Stimulated activated effector memory CD8-positive, alpha-beta T cell treated with anti-CD3 and anti-CD28 coated beads, Interleukin-12 subunit alpha, Interleukin-12 subunit beta, amount 100 ng/mL, for 72 hours (primary cell): ENCODE data around the gene GALNT18.

Source experiments
- ATAC-seq: fragments of 150-1000 bp; cut with Tn5 transposase; 2 replicates; pipeline ENCODE4 v1.10.0; 2021
- DNase-seq, 2 donors: peaks; one replicate each; pipeline ENCODE4 v3.0.0; 2021 to 2022; ENCODE audit warnings: low spot score in 2 of 2
- H3K27ac Mint-ChIP-seq: one replicate; pipeline ENCODE4 v1.8.0; 2022; ENCODE audit warnings: mild to moderate bottlenecking, mixed read lengths
- H3K36me3 Mint-ChIP-seq: one replicate; pipeline ENCODE4 v1.8.0; 2022; ENCODE audit warnings: mild to moderate bottlenecking, mixed read lengths
- H3K4me1 Mint-ChIP-seq: one replicate; pipeline ENCODE4 v1.8.0; 2022; ENCODE audit warnings: mixed read lengths
- H3K4me3 Mint-ChIP-seq: one replicate; pipeline ENCODE4 v1.8.0; 2022; ENCODE audit warnings: mild to moderate bottlenecking, mixed read lengths
- H3K9me3 Mint-ChIP-seq: one replicate; pipeline ENCODE4 v1.8.0; 2022; ENCODE audit warnings: mixed read lengths

GALNT18 gene

DNA sequence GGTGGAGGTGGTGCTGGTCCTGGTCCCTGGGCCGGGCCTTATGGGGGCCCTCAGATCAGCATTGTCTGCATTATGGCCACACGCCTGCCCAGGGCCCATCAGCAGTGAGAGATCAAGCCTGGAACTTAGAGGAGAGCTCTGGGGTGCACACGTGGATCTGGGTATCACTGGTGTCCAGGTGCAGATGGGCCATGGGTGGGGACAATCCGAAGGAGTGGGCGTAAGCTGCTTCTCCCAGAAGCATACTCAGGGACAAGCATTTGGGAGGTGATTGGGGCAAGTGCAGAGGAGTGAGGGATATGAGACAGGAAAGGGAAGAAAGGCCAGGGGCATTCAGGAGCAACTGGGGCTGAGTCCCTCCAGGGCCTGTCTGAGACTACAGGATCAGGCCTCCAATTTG lies 353.1 kb downstream of the GALNT18 start:
- no peak for ATAC-seq
- H3K36me3 Mint-ChIP-seq = no peaks in the 10 kb centered on the region
- no peaks in the 10 kb centered on the region for H3K9me3 Mint-ChIP-seq
- H3K4me1 Mint-ChIP-seq = no peaks in the 10 kb centered on the region
- H3K27ac Mint-ChIP-seq = no peak overlapping the region
- H3K4me3 Mint-ChIP-seq = no peak overlapping the region
- DNase-seq = no peak

DNA sequence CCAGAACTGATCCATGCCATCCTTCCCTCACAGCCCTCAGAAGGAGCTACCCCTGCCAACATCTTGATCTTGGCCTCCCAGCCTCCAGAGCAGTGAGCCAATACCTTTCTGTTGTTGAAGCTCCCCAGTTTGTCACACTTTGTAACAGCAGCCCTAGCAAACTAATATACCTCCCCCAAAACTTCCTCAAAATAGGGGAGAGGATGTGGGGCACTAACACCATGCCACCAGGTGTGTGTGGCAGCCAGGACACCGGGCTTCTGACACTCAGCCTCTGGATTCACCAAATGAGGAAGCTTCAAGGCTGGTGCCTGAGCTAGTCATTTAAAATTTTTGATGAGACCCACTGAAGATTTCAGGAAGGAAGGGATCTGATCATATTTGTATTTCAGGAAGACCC lies 353.7 kb downstream of the GALNT18 start:
- H3K9me3 Mint-ChIP-seq = no peaks in the 10 kb centered on the region
- H3K4me1 Mint-ChIP-seq = no peaks in the 10 kb centered on the region
- no peaks in the 10 kb centered on the region for H3K36me3 Mint-ChIP-seq
- no peak overlapping the region for H3K4me3 Mint-ChIP-seq
- no peak for DNase-seq
- H3K27ac Mint-ChIP-seq = no peak overlapping the region
- no peak for ATAC-seq

DNA sequence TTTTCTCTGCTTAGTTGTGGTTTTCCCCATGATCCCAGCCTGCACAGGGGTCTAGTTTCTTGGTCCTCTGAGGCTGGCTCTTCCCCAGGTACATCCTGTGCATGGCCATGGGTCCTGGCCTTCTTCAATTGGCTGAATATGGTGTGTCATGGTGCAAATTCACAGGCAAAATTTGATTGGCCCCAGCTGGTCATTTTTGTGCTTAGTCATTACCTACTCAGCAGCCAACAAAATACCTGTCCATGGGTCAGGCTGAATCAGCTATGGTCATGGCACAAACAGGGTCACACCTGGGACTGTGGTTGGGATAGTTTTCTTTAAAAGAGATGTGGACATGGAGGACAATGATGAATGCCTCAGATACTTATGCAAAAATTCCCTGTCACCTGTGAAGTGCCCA lies 354.5 kb downstream of the GALNT18 start:
- H3K27ac Mint-ChIP-seq = no peak overlapping the region
- no peak overlapping the region for H3K4me3 Mint-ChIP-seq
- DNase-seq (no peak), ATAC-seq (no peak)
- no peaks in the 10 kb centered on the region for H3K9me3 Mint-ChIP-seq
- H3K36me3 Mint-ChIP-seq = no peaks in the 10 kb centered on the region
- no peaks in the 10 kb centered on the region for H3K4me1 Mint-ChIP-seq

DNA sequence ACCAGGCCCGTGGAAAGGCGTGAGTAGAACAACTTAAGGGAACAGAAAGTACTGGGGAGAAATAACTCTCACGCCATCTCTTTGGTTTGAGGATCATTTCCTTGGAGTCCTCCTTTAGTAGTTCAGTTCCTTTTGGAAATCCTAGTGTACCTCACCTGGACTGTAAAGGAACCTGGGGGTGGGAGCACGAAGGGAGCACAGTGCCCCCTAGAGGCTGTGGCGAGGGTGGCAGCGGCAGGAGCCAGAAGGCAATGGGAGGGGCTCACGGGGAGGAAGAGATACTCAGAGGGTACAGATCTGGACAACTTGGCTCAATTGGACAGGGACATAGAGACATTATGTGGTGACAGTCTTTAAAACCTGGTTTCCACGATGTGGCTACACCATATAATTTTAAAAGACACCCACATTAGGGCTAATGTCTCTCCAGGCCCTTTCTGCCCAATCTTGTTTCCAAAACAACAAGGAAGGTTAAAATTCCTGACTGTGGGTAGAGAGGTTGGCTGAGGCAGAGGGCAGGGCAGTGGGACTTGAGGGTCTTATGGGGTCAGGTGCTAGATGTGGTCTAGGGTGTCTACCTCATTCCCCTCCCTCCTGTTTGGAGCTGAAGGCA lies 355.7 kb downstream of the GALNT18 start:
- no peaks in the 10 kb centered on the region for H3K36me3 Mint-ChIP-seq
- no peaks in the 10 kb centered on the region for H3K9me3 Mint-ChIP-seq
- ATAC-seq (peak; percentile 53), DNase-seq (peak; percentile 57 to 85)
- no peaks in the 10 kb centered on the region for H3K4me1 Mint-ChIP-seq
- no peak overlapping the region for H3K27ac Mint-ChIP-seq
- no peak overlapping the region for H3K4me3 Mint-ChIP-seq

DNA sequence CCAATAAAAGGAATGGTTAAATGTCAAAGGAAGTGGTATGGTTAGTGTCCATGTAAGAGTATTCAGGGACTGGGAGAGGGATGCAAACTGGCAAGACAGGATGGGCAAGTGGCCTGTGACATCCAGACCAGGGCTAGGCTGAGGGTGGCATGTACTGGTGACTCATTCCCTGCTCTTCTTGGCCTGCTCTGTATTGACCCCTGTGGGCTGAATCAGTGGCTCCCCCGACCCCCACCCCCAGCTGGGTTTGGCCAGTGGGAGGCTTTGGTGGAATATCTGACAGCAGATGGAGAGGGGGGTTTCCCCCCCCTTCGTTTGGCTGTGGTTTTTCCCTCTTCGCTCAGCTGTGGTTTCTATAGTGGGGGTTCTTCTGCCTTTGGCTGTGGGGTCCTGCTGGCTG lies 356.5 kb downstream of the GALNT18 start:
- Mint-ChIP-seq H3K4me1 (no peaks in the 10 kb centered on the region), H3K27ac (no peak overlapping the region), H3K36me3 (no peaks in the 10 kb centered on the region), H3K4me3 (no peak overlapping the region), H3K9me3 (no peaks in the 10 kb centered on the region)
- DNase-seq (no peak), ATAC-seq (no peak)

DNA sequence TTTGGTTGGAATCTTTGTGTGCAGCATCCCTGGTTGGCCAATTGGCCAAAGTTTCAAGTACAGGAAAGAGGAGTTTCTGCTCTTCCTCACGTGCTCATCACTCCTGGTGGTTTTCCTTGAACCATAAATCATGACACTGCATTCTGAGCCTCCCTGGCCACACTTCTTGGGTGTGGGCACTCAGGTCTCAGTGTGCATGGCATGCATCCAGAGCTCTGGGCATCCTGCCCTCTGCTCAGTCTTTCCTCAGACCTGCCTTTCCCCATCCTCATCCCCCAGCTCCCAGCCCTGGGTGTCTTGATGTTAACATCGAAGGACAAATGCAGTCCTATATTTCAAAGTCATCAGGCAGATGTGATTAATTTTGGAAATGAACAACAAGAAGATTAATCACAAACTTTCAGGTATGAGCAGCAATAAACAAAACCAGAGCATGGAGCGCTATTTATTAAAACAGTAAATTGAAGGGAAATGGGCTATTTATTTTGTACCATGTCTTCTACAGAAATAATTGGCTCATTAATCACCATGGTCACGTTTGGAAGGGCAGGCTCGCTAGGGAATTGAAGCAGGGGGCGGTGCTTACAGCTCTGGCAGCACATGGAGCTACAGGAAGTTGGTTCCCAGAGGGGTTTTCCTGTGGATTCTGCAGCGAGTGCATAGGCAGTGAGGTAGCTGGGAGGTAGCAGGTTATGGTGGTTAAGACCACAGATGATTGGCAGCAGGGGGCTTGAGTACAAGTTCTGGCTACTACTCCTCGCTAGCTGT lies 358.4 kb downstream of the GALNT18 start:
- no peak for ATAC-seq
- H3K36me3 Mint-ChIP-seq = no peaks in the 10 kb centered on the region
- DNase-seq = no peak
- H3K27ac Mint-ChIP-seq = no peak overlapping the region
- no peaks in the 10 kb centered on the region for H3K4me1 Mint-ChIP-seq
- H3K4me3 Mint-ChIP-seq = no peak overlapping the region
- H3K9me3 Mint-ChIP-seq = no peaks in the 10 kb centered on the region

DNA sequence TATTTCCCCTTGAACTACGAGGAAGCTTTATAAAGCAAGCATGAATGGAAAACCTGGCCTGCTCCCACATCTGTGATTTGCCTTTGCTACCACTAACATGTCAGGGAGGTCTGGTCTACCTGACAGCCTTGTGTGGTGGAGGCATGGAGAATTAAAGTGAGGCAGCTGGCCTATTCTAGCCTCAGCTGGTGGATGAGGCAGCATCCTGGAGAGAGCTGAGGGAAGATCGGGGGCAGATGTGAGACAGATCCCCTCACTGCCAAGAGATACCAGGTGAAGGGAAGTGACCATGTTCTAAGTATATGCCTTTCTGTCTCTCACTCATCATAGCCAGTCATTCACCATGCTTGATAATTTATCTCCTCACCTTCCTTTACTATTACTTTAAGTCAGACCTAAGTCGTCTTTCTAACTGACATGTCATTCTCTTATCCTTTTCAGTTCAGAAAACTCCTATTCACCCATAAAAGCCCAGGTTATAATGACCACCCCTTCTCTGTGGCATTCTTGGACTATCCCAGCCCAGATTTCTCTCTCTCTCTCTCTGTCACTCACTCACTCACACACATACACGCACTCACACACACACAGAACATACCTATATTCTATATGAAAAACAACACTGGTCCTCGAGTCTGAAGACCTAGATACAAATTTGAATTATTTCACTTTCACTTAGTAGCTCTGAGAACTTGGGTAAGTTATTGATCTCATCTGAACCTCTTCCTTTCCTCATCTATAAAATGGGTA lies 359.5 kb downstream of the GALNT18 start:
- DNase-seq = no peak
- H3K9me3 Mint-ChIP-seq = no peaks in the 10 kb centered on the region
- no peak for ATAC-seq
- H3K4me1 Mint-ChIP-seq = no peaks in the 10 kb centered on the region
- H3K36me3 Mint-ChIP-seq = no peaks in the 10 kb centered on the region
- H3K4me3 Mint-ChIP-seq = no peak overlapping the region
- H3K27ac Mint-ChIP-seq = no peak overlapping the region

DNA sequence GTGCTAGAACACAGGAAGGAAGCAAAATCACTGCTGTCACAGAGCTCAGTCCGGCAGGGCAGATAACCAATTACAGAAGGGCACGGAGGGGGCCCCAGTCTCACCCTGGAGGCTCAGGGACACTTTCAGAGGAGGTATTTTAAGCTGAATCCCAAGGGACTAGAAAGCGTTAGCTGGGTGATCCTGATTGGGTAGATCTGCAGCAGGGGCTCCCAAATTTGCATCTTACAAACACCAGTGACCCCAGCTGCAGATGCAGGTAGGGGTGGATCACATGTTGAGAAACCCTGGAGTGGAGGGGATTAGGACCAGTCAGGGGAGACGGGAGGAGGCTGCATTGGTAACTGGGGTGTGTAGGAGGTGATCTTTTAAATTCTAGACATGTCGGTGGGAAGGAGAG lies 360.2 kb downstream of the GALNT18 start:
- no peak overlapping the region for H3K27ac Mint-ChIP-seq
- H3K4me3 Mint-ChIP-seq = no peak overlapping the region
- H3K4me1 Mint-ChIP-seq = no peaks in the 10 kb centered on the region
- no peaks in the 10 kb centered on the region for H3K36me3 Mint-ChIP-seq
- no peak for ATAC-seq
- no peak for DNase-seq
- no peaks in the 10 kb centered on the region for H3K9me3 Mint-ChIP-seq

DNA sequence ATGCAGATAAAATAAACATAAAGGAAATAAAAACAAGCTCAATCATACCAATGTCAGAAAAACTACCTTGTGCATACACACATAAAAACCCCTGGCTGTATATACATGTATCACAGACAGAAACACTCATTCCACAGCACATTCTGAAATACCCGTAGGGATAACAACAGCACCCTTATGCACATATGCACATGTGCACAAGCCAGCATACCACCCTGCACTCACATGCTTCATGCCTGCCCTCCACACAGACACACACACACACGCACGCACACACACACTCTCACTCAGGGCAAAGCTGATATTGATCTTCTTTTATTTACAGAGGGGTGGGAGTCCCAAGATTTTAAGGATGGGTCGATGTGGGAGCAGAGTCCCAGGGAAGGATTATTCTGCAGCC lies 360.9 kb downstream of the GALNT18 start:
- H3K27ac Mint-ChIP-seq = no peak overlapping the region
- ATAC-seq = no peak
- no peaks in the 10 kb centered on the region for H3K36me3 Mint-ChIP-seq
- H3K9me3 Mint-ChIP-seq = no peaks in the 10 kb centered on the region
- H3K4me3 Mint-ChIP-seq = no peak overlapping the region
- no peak for DNase-seq
- H3K4me1 Mint-ChIP-seq = no peaks in the 10 kb centered on the region

DNA sequence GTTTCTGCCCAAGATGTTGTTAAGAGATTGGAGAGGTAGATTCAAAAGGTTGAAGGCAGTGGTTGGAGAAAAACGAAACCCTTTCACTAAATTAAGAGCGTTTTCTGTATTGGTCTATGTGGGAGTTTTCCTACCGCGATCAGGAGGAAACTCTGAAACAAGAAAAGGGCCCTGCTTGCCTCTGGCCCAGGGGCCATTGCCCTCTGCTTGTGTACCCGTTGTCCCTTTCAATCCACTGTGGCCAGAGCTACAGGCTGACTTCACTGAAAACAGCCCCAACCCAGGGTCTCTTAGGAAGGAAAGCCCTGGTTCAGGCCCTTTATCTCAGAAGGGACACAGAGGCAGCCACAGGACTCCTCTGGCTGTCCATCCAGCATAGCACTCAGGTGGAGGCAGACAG lies 367.8 kb downstream of the GALNT18 start:
- ATAC-seq (no peak), DNase-seq (no peak)
- Mint-ChIP-seq H3K27ac (no peak overlapping the region), H3K4me3 (no peak overlapping the region), H3K36me3 (no peaks in the 10 kb centered on the region), H3K9me3 (no peaks in the 10 kb centered on the region), H3K4me1 (no peaks in the 10 kb centered on the region)

DNA sequence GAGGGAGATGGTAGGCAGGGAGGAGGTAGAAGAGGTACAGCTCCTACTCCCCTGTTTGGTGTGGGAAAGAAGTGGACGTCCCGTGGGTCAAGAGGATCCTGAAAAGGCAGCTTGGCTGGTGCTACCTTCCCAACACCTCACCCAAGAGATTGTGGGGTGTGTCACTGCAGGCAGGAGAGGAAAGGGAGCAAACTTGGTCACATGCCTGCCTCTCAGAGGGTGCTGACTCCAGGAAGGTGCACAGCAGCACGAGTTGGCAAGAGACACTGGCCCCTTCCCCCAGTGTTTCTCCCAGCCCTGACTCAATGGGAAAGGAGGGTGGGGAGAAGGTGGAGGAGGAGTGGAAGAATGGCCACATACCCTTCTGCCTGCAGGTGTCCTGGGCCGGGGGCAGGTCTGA lies 368.3 kb downstream of the GALNT18 start:
- peak; percentile 17 for ATAC-seq
- Mint-ChIP-seq H3K4me1 (no peaks in the 10 kb centered on the region), H3K27ac (no peak overlapping the region), H3K9me3 (no peaks in the 10 kb centered on the region), H3K4me3 (no peak overlapping the region), H3K36me3 (no peaks in the 10 kb centered on the region)
- DNase-seq = no peak

DNA sequence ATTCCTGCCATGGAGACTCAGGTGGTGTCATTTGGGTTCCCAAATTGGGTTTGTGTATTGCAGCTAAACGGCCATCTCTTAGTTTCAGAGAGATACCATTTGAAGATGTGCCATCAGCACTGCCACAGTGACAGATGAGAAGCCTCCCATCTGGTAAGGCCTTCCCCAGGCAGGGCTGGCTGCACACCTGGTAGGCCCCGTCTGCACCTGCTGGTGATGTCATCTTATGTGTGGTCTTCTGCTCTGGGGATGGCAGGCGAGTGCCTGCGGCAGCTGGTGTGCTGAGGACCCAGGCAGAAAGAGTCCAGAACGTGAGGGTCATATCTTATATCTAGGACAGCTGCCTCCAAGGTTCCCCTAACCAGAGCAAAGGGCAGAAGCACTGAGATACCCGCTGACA lies 369.4 kb downstream of the GALNT18 start:
- DNase-seq (no peak), ATAC-seq (no peak)
- no peaks in the 10 kb centered on the region for H3K36me3 Mint-ChIP-seq
- H3K4me1 Mint-ChIP-seq = no peaks in the 10 kb centered on the region
- H3K27ac Mint-ChIP-seq = no peak overlapping the region
- no peaks in the 10 kb centered on the region for H3K9me3 Mint-ChIP-seq
- no peak overlapping the region for H3K4me3 Mint-ChIP-seq

DNA sequence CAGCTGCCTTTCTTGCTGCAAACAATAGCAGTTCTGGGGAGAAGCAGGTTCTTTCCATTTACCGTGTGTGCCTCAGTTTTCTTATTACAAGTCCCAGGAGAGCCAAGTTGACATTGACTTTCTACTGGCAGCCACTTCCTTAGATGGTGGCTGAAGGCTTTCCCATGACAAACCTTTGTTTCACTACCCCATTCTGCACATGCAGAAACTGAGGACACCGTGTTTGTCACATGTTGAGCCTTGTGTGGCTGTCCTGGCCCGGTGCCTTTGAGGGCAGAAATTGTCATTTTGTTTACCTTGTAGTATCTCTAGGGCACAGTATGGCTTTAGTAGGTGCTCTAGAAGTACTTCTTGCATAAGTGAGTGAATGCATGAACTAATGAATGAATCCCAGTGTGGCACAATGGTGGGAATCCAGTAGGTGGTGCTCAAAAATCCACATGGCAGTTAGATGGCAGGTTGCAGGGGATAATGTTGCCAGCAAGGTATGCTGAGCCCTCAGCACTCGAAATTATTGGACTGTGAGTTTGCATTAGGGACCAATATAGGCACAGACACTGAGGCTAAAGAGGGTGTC lies 370.3 kb downstream of the GALNT18 start:
- Mint-ChIP-seq H3K27ac (no peak overlapping the region), H3K36me3 (peaks cover 9% of the 10 kb centered on the region), H3K9me3 (peaks cover 4% of the 10 kb centered on the region), H3K4me1 (peaks cover 7% of the 10 kb centered on the region), H3K4me3 (no peak overlapping the region)
- DNase-seq = no peak
- ATAC-seq = no peak

DNA sequence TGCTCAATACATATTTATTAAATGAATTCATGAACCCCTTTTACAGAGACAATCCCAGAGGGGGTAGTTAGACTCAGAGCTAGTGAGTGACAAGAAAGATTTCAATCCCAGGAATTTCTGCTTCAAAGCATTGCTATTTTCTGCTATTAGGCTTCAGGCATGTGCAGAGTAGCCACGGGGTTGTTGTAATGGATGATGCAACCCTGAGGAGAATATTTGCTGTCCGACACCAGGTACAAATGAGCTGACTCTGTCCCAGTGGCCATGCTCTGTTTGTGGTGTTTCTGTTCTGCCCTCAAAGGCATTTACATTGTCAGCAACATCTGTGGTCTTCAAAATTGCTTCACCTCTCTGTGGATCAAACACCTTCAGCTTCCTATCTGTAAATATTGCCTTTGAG lies 371.3 kb downstream of the GALNT18 start:
- Mint-ChIP-seq H3K36me3 (peaks cover 14% of the 10 kb centered on the region), H3K4me1 (peaks cover 11% of the 10 kb centered on the region), H3K9me3 (peaks cover 4% of the 10 kb centered on the region), H3K27ac (no peak overlapping the region), H3K4me3 (no peak overlapping the region)
- ATAC-seq (no peak), DNase-seq (no peak)

DNA sequence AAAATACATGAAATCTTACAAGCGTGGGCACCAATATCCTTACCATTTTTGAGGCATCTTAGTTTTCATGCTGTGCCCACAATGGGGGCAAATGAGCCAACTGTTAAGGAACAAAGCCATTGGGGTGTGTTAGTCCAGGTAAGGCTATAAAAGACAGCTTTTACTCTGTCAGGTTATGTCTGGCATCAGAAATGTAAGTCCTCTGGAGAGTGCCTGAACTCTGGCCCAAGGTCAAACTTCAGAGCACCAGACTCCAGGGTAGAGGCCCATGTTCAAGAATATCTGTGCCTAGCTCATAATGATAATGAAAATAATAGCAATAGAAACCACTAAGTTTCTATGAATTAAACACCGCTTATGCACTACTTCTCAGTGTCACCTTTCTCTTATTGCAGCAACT lies 374.2 kb downstream of the GALNT18 start:
- Mint-ChIP-seq H3K9me3 (peaks cover 4% of the 10 kb centered on the region), H3K4me1 (peaks cover 20% of the 10 kb centered on the region), H3K36me3 (peaks cover 14% of the 10 kb centered on the region), H3K4me3 (no peak overlapping the region), H3K27ac (peak overlapping the region; percentile 80)
- DNase-seq (no peak), ATAC-seq (no peak)

DNA sequence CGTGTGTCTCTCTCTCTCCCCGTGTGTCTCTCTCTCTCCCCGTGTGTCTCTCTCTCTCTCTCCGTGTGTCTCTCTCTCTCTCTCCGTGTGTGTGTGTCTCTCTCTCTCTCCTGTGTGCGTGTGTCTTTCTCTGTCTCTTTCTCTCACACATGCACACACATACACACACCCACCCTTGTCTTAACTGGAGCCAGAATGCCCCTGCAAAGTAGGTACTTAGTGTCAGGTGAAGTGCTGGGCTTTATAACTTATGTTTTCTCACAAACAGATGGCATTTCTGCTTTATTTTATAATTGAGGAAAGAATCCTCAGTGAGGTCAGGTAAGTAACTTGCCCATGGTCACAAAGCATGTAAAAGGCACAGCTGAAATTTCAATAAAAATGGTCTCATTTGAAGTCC lies 374.7 kb downstream of the GALNT18 start:
- Mint-ChIP-seq H3K27ac (peak overlapping the region; percentile 80), H3K36me3 (peaks cover 14% of the 10 kb centered on the region), H3K4me1 (peaks cover 20% of the 10 kb centered on the region), H3K9me3 (peaks cover 4% of the 10 kb centered on the region), H3K4me3 (no peak overlapping the region)
- no peak for DNase-seq
- no peak for ATAC-seq
